ENCODE results near the gene NISCH. TPM values are rescaled to one million over a fixed set of nuclear protein-coding genes. Genes with fewer than 3 reads are reported as not detected.

NISCH gene
- total and polyA plus RNA-seq, 2 of the 8 experiments (the other 6 are each of a cell fraction or from before 2014, with no cell fraction given) = 71.2 to 71.9 TPM

DNA sequence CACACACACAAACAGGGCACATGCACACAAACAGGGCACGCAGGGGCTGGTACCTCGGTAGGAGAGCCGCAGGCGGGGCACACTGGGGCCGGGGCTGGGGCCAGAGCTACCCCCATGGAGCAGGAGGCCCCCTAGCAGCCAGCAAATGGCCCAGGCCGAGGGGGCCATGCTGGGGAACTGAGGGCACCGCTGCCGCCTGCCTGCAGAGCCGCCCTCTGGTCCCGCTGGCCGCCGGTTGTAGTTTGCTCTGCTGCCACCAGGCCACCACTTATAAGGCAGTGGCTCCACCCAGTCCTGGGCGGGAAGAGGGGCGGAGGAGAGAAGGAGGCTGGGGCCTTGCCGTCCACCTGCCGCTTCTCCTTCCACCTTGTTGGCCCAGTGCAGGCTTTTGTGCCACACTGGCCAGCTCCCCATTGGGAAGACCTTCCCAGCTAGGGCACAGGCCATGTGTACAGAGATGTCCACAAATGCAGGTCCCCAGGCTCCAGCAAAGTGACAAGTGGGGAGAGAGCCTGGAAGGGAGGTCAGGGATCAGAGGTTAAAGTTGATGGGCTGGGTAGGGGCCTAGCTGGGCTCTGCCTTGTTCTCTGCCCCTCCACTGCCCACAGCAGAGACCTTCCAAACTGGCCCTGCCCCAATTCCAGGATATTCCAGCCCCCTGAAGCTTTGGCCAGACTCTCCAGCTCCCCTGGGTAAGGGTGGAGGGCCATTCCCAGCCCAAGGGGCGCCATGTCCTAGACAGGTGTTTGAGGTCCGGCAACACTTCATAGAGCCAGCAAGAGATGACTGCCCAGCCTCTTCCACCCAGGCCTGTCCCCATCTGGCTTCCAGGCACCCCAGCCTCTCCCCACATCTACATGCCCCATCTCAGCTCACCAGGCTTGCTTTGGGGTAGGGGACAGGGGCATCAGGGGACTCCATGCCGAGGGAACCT, 10.3 kb upstream of the NISCH start, which contains the start of gene SEMA3G (continued):
- TF ChIP-seq, protein P1, sequence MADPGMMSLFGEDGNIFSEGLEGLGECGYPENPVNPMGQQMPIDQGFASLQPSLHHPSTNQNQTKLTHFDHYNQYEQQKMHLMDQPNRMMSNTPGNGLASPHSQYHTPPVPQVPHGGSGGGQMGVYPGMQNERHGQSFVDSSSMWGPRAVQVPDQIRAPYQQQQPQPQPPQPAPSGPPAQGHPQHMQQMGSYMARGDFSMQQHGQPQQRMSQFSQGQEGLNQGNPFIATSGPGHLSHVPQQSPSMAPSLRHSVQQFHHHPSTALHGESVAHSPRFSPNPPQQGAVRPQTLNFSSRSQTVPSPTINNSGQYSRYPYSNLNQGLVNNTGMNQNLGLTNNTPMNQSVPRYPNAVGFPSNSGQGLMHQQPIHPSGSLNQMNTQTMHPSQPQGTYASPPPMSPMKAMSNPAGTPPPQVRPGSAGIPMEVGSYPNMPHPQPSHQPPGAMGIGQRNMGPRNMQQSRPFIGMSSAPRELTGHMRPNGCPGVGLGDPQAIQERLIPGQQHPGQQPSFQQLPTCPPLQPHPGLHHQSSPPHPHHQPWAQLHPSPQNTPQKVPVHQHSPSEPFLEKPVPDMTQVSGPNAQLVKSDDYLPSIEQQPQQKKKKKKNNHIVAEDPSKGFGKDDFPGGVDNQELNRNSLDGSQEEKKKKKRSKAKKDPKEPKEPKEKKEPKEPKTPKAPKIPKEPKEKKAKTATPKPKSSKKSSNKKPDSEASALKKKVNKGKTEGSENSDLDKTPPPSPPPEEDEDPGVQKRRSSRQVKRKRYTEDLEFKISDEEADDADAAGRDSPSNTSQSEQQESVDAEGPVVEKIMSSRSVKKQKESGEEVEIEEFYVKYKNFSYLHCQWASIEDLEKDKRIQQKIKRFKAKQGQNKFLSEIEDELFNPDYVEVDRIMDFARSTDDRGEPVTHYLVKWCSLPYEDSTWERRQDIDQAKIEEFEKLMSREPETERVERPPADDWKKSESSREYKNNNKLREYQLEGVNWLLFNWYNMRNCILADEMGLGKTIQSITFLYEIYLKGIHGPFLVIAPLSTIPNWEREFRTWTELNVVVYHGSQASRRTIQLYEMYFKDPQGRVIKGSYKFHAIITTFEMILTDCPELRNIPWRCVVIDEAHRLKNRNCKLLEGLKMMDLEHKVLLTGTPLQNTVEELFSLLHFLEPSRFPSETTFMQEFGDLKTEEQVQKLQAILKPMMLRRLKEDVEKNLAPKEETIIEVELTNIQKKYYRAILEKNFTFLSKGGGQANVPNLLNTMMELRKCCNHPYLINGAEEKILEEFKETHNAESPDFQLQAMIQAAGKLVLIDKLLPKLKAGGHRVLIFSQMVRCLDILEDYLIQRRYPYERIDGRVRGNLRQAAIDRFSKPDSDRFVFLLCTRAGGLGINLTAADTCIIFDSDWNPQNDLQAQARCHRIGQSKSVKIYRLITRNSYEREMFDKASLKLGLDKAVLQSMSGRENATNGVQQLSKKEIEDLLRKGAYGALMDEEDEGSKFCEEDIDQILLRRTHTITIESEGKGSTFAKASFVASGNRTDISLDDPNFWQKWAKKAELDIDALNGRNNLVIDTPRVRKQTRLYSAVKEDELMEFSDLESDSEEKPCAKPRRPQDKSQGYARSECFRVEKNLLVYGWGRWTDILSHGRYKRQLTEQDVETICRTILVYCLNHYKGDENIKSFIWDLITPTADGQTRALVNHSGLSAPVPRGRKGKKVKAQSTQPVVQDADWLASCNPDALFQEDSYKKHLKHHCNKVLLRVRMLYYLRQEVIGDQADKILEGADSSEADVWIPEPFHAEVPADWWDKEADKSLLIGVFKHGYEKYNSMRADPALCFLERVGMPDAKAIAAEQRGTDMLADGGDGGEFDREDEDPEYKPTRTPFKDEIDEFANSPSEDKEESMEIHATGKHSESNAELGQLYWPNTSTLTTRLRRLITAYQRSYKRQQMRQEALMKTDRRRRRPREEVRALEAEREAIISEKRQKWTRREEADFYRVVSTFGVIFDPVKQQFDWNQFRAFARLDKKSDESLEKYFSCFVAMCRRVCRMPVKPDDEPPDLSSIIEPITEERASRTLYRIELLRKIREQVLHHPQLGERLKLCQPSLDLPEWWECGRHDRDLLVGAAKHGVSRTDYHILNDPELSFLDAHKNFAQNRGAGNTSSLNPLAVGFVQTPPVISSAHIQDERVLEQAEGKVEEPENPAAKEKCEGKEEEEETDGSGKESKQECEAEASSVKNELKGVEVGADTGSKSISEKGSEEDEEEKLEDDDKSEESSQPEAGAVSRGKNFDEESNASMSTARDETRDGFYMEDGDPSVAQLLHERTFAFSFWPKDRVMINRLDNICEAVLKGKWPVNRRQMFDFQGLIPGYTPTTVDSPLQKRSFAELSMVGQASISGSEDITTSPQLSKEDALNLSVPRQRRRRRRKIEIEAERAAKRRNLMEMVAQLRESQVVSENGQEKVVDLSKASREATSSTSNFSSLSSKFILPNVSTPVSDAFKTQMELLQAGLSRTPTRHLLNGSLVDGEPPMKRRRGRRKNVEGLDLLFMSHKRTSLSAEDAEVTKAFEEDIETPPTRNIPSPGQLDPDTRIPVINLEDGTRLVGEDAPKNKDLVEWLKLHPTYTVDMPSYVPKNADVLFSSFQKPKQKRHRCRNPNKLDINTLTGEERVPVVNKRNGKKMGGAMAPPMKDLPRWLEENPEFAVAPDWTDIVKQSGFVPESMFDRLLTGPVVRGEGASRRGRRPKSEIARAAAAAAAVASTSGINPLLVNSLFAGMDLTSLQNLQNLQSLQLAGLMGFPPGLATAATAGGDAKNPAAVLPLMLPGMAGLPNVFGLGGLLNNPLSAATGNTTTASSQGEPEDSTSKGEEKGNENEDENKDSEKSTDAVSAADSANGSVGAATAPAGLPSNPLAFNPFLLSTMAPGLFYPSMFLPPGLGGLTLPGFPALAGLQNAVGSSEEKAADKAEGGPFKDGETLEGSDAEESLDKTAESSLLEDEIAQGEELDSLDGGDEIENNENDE (IDR thresholded peaks at IDR 0.05; ENCODE audit: insufficient replicate concordance, low read length) = no peak
- TF ChIP-seq HDAC2 (IDR thresholded peaks at IDR 0.05; ENCODE audit: borderline replicate concordance in 1 of 2, low read depth in 2 of 2, low read length in 2 of 2) (no peak), SP1 (IDR thresholded peaks at IDR 0.05; ENCODE audit: low read depth, low read length) (0 out of 2 replicates have a peak, but pooled peaks have one; percentile 27), SIX5 (IDR thresholded peaks at IDR 0.05; ENCODE audit: low read depth, low read length) (no peak), KDM1A (IDR thresholded peaks at IDR 0.05; ENCODE audit: borderline replicate concordance, low read length) (0 out of 2 replicates have a peak, but pooled peaks have one; percentile 31), RXRA (IDR thresholded peaks at IDR 0.05; ENCODE audit: insufficient read depth, low read depth, low read length) (no peak)
- TF ChIP-seq, protein P2, sequence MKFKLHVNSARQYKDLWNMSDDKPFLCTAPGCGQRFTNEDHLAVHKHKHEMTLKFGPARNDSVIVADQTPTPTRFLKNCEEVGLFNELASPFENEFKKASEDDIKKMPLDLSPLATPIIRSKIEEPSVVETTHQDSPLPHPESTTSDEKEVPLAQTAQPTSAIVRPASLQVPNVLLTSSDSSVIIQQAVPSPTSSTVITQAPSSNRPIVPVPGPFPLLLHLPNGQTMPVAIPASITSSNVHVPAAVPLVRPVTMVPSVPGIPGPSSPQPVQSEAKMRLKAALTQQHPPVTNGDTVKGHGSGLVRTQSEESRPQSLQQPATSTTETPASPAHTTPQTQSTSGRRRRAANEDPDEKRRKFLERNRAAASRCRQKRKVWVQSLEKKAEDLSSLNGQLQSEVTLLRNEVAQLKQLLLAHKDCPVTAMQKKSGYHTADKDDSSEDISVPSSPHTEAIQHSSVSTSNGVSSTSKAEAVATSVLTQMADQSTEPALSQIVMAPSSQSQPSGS (IDR thresholded peaks at IDR 0.05; ENCODE audit: low read length) = no peak

All from H1 (cell line).